Nucleus accumbens (tissue), 56 donors: ENCODE measurements around the gene ZBTB7A.

Experiments used
- DNase-seq, 56 donors: peaks; one replicate each; lab custom pipeline; 2025; lab: John Stamatoyannopoulos, UW

The ZBTB7A gene

DNA sequence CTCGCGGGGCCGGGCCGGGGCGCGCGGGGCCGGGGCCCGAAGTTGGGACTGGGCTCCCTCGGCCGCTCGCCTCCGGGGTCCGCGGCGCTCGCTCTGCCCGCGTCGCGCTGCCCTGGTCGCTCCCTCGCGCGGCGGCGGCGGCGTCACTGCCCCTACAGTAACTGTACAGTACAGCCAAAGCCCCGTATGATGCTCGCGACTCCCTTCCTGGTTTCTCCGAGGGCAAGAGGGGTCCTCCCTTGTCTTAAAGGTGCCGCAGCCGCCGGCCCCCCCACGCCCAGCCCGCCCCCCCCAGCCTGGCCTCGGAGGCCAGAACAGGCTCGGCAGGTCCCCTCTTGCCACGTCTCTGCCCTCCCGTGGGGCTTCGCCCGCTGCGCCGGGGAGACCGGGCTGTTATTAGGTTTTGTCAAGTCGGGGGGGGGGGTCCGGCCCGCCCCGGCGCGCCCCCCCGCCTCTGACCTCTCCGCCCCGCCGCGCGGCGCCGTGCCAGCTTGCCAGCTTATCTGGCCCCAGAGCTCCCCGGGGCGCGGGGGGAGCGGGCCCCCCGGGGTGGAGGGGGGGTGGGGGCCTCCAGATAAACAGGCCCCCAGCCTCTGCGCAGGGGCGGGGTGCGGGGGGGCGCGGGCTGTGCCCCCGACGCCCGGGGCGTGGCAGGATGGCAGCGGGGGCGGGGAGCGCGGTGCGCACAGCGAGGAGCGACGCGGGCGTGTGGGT, at the start of gene ZBTB7A:
Gene ZBTB7A, minus strand, starts transcription at position 218 of the 714 bp plus-strand sequence. CDS start 11,667 bp downstream, outside the sequence.
- peak in 53 of 56 donors; percentile 19 to 86 (median 68) for DNase-seq

DNA sequence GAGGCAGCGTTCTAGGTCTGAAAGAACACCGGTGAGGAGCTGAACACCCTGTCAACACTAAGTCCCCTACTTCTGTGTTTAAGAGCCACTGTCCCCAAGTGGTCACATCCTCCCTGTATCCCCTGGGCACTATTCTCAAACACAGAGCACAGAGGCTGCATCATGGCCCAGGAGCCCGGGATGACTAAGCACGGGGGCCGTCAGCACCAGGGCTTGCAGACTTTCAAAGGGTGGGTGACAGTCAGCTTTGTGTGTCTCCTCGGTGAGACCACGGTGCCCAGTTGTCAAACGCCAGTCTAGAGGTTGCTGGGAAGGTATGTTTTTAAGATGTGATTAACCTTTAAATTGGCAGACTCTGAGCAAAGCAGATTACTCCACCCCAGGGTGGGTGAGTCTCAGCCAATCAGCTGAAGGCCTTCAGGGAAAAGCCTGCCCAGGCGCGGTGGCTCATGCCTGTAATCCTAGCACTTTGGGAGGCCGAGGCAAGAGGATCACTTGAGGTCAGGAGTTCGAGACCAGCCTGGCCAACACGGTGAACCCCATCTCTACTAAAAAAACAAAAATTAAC, 49.2 kb upstream of the ZBTB7A start:
- DNase-seq = peak in 1 of 56 donors; percentile 13

DNA sequence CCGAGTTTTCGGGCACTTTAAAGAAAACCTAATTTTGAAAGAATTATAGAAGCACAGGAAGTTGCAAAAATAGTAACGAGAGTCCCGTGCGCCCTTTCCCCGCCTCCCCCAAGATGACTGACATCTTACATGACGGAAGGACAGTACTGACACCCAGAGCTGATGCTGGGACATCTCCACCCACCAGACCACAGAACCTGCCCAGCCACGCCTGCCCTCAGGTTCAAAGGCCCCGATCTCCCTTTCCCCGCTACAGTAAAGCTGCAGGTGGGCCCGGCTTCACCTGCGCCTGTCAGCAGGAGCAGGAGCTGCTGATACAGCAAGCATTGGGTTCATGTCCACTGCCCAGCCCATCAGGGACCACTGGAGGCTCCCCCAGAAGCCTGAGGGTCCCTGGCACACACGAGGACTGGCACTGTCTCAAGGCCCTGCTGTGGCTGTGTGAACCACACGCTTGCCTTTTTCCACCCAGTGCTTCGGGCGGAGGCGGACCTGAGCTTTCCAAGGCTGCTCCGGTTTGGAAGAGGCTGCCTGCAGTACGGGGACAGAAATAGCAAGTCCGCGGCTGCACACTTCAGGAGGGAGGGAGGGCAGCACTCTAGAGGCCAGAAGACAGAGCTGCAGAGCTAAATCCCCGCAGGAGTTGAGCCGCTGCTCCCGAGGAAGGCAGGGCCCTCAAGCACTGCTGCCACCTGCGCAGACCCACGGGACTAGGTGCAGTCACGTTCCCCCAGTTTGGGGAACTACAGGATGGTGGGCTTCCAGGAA, 48.5 kb upstream of the ZBTB7A start:
- DNase-seq = peak in 32 of 56 donors; percentile 3 to 72 (median 33)

DNA sequence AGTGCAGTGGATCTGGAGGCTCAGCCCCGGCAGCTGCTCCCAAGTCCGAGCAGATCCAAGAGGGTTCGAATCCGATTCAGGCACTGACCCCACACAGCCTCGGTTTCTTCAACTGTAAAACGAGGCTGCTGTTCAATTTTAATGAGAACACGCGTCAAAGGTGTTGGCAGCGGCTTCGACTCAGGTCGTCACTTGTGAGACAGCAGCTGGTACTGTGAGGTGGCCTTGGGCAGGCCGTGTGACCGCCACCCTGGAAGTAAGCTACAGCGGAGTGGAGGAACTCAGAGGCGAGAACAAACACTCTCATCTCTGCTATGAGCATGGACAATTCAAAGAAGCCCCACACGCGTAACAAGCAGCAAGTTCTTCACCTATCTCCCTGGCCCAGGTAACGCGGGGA, 47.5 kb upstream of the ZBTB7A start:
- DNase-seq = no peak

DNA sequence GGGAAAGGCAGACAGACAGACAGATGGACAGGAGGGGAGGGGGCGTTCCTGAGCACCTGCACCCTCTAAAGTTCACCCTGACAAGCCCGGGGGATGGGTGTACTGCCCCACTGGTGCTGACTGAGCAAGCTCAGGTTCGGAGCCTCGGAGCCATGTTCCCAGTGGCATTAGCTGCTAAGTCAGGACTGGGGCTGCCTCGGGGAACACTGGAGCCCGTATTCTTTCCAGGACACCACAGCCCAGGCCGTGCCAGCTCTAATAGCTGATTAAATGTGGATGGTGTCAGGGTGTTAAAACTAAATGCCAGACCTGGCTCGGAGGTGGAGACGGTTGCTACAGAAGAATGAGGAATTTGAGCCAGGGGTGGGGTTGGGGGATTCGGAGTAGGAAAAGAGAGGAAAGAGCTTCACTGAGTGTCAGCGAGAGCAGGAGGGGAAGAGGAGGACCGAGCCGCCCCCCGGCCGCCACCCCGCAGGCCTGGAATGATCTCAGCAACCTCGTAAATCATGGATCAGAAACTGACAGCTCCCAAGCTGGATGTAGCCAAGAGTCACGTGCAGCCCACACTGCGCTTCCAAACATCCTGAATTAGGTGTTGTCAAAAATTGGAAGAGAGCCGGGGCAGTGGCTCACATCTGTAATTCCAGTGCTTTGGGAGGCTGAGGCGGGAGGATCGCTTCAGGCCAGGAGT, 46.8 kb upstream of the ZBTB7A start:
- DNase-seq = no peak

DNA sequence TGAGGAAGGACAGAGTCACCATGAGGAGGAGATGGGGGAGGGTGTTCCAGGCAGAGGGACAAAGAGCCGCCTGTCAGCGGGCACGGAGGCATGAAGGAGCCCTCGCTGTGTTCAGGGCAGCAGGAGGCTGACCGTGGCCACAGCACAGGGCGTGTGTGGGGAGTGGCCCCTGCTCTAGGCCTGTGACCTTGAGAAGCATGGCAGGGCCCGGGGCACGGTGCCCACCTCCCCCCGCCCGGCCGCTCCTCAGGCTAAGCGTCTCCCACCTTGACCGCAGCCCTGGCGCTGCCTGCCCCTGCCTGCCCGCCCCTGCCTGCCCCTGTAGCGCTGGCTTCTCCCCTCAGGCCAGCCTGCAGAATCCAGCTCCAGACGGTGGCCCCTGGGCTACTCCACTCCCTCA, 45.7 kb upstream of the ZBTB7A start:
- DNase-seq = no peak

DNA sequence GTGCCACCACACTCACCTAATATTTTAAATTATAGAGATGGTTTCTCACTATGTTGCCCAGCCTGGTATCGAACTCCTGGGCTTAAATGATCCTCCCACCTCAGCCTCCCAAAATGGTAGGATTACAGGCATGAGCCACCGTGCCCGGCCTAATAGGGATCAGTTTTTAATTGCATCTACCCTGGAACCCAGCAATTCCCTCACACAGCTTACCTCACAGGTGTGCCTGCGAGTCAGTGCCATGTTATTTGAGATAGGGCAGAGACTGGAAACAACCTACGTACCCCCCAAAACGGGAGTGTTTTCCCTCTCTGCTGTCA, 42.9 kb upstream of the ZBTB7A start:
- DNase-seq = no peak

DNA sequence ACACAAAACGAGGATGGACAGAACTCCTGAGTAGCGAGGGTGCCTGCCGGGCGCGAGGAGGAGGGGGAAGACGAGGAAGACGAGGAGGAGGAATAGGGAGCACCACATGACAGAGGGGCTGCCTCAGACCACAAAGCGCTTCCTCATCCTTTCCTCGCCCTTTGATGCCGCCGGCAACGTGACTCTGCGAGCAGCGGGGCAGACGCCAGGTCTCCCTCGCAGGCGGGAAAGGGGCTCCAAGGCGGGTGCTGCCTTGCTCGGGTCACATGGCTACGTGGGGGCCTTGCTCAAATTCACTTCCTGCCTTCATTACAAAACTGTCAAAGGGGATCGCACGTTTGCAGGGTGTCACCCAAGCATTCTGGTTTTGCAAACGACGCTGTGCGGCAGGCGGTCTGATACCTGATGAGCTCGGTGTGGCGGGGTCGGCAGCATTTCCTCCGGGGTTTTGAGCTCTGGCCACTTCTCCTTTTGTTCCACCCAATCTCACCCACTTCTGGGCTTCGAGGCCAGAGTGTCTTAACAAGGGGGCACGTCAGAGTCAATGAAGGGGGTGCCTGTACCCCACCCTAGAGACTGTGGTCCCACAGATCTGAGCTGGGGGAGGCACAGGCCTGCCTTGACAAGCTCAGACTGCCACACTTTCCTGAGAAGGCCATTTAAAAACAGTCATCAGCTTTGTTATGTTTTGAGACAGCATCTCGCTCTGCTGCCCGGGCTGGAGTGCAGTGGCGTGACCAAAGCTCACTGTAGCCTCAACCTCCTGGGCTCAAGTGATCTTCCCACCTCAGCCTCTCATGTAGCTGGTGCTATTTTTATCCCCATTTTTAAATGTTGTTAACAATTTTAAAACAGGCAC, 42.3 kb upstream of the ZBTB7A start:
- DNase-seq = no peak

DNA sequence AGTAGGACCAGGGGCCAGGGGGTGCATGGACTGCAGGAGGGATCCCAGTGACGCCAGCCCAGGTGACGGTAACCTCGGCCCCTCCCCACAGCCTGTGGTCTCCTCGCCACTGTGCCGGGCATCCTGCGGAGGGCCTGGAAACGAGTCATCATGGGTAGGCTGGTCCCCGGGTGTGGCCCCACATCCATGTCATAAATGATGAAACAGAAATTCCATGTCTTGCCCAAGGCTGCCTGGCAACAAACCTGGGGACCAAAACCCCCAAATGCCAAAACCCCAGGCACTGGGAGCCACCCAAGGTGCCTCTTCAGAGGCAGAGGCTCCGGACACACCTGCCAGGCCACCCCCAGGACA, 36.4 kb upstream of the ZBTB7A start:
- no peak for DNase-seq

DNA sequence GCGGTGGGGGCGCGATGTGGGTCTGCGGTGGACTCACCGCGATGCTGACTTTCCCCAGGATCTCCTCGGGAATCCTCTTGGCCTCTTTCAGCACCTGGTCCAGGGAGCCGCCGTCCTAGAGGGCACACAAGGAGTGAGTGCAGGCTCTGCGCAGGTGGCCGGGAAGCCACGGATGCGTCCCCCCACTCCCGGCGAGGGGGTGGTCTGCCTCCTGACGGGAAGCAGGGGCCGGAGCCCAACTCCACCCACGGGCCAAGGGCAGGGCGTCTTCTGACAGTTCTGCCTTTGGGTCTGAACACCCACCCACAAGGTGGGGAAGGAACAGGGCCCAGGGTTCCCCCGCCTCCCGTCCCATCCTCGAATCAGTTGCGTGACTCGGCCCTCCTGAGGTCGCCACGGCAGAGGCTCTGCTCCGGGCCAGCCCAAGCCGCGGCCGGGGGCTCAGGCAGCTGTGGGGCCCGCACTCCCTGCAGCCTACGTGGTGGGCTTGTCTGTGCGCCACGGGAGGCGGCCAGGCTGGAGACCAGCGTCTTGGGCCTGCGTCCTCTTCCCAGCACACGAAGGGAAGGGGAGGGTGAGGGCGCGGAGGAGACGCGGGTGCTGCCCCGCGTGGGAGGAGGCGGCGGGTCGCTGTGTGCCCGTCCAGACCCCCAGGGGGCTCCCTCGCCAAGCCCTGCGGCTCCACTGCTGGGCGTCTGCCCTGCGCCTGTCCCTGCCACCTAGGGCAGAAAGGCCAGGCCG, 35.8 kb upstream of the ZBTB7A start:
- DNase-seq = no peak

DNA sequence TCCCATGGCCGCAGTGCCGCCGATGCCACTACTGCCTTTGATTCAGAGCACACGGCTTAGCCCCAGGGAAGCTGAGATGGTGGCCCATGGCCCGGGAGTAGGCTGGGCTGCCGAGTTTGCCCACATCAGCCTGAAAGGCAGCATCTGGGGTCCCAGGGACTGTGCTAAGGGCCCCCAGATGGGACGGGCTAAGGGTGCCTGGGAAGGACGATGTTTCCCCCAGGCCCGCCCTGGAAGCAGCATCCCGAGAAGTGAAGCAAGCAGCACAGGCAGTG, 34.7 kb upstream of the ZBTB7A start:
- no peak for DNase-seq

DNA sequence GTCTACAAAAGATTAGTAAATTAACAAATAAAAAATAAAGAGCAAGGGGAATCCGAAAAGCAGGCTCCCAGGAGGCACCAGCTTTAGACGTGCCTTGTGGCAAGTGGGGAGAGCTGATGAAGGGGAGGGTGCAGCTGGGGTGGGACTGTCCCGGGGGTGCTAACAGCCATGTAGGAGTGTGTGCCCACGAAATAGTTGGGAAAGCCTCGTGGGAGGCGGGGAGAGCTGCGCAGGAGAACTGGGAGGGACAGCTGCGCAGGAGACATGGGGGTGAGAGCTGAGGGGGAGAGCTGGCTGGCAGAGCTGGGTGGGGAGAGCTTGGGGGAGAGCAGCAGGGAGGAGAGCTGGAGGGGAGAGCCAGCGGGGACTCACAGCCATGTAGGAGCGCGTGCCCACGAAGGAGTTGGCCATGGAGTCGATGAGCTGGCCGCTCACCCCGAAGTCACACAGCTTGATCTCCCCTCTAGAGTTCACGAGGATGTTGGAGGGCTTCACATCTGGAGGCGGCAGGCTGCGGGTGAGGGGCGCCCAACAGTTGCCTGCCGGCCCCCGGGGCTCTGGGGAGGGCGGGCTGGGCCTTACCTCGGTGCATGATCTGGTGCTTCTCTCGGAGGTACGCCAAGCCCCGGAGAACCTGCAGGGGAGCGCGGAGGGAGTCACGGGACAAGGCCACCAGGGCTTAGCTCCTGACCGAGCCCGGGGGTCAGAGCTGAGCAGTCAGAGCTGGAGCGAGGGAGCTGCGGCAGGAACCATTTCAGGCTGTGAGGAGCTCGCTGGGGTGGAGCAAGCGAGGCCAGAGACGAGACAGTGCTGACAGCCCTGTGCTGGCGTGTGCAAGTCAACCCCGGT, 34.2 kb upstream of the ZBTB7A start:
- peak in 4 of 56 donors; percentile 8 to 31 (median 28) for DNase-seq

DNA sequence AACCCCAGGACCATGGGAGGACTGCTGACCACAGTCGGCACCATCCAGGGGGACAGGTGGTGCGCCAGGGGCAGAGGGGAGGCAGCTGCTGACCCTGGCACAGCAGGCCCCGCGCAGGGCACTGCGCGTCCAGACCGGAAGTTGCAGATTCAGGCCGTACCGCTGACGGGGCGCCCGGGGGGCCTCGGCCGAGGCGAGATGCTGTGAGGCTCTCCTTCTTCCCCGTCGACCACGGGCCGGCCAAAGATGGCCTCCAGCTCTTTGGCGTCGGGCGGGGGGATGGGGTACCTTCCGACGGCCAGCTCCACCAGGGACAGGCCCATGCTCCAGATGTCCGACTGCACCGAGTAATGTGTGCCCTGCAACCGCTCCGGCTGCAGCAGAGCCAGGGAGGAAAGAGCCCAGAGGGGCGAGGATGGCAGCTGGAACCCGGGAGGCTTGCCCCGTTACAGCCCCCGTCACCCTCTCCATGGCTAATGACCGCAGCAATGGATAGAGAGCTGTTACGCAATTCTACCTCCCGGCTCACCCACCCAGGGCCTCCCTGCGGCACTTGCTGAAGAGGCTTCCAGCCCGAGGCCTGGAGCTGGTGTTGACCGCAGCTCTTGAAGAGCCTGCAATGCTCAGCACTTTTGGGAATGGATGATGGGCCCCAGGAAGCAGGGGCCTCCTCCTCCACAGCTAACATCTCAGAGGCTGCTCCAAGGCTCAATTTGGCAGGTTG, 32.5 kb upstream of the ZBTB7A start:
- DNase-seq = no peak

DNA sequence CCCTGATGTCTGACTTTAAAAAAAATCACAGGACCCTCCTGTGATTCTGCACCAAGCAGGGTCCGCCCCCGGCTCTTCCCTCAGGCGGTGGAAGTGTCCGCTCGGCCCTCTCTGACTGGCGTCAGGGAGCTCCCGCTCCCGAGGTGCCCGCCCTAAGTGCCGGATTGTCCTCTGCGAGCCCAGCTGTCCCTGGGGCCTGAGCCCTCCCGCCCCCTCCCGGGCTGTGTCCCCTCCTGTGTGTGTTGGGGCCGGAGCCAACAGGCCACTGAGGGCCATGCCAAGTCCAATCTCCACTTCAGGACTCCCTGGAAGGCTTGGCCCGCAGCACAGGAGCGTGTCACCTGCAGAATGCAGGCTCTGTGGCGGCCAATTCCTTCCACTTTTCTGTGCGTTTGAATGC, 31.8 kb upstream of the ZBTB7A start:
- peak in 30 of 56 donors; percentile 5 to 69 (median 26) for DNase-seq

DNA sequence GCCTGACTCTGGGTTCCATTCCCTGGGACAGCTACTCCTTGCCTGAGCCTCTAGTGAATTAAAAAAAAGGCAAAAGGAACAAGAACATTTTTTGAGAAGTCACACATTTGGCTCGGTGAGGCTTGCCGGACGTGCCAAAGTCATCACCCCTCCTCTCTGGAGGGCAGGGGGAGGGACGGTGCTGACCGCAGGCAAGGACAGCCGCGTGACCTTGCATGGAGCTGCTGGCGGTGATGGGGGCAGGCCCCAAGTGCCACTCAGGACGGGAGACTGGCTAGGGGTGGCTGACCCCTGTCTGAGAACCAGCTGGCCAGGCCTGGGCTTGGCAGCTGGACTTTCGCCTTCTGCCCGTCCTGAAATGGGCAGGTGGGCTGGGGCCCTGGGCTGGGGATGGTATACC, 30.8 kb upstream of the ZBTB7A start:
- peak in 1 of 56 donors; percentile 27 for DNase-seq

DNA sequence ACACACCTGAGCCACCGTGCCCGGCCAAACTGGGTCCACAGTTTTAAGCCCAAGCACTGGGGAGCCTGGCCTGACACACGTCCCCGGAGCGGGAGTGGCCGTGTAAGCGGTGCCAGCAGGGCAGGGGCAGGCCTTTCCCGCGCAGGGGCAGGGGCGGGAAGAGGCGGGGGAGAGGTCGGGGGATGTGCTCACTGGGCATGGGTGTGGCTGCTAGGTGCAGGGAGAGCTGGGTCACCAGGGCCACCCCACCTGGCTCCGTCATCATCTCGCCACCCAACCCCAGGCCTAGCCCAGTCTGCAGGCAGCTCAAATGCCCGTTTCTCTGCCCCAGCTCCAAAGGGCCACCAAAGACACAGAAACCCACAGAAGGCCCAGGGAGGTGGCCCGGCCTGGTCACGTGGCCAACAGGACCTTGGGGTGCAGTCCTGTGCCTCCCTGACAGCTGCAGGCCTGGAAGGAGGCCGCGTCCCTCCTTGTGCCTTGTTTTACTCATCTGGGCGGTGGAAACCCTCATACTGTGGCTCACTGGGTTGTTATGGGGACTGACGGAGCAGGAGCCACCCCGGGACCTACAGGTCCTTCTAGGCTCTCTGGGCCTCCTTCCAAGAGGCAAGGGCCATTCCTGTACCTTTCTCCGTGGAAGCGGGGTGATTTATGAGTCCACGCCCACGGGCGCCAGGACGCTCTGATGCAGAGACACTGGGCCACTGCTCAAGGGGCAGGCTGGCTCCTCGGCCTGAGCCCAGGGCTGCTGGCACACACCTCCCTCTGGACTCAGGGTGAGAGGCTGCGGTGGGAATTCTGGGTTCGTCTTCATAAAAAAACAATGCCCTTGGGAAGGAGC, 29.6 kb upstream of the ZBTB7A start:
- DNase-seq = no peak

DNA sequence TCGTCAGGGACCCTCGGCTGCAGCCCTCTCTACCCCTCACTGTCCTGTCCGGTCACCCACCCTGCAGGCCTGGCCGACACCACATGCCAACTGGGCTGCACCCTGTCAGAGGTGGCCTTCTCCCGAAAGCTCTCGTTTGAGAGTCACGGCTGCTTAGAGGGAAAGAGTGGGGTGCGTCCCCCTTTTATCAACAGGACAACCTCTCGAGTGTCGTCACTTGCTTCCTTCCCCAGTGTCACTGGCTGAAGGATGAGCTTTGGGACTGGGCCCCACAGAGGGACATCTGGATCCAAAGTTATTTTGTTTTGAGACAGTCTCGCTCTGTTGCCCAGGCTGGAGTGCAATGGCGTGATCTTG, 28.8 kb upstream of the ZBTB7A start:
- no peak for DNase-seq
